HepG2 (cell line): ENCODE results near the gene EPHA1. TPM values are rescaled to one million over a fixed set of nuclear protein-coding genes. Genes with fewer than 3 reads are reported as not detected.

Experiments used
- ATAC-seq: fragments of 200-7000 bp; cut with Tn5 transposase; 3 replicates; pipeline ENCODE4 v1.9.1; 2020; ENCODE audit warnings: mild to moderate bottlenecking, moderate library complexity
- BruUV-seq: library from RNA; stranded (reverse); fragments of 400-500 nt; replicated peaks from 2 replicates; lab custom pipeline; 2021; lab: Mats Ljungman, UMichigan
- CTCF ChIA-PET: fragments of 300-600 bp; formaldehyde crosslinking; extraction: SDS; loops from one replicate; lab custom pipeline; 2021; ENCODE audit warnings: low total read pairs, inconsistent platforms, low intra/inter-chr PET ratio; lab: Yijun Ruan, JAX
- POLR2A ChIA-PET: fragments of 350-600 bp; sonication (Branson Sonifier 250); formaldehyde crosslinking; loops from one replicate; lab custom pipeline; 2020; ENCODE audit warnings: antibody characterized with exemption, inconsistent platforms; lab: Yijun Ruan, JAX
- DNase-seq: peaks from one replicate; pipeline ENCODE4 v3.0.0-alpha.2; 2015; ENCODE audit warnings: low spot score
- FAIRE-seq: peaks from 3 replicates; lab custom pipeline; 2011; peaks lifted over from hg19 to GRCh38; lab: Jason Lieb, UNC
- H2AFZ ChIP-seq: one replicate; pipeline ENCODE4 v1.6.1; 2011; ENCODE audit warnings: low read length, inconsistent platforms
- H3K27ac ChIP-seq: fragments of 300-600 bp; 3 replicates; pipeline ENCODE4 v1.8.0; 2011; ENCODE audit warnings: mixed run types, mild to moderate bottlenecking, mixed read lengths, low read length, inconsistent platforms; ENCODE audit not compliant: insufficient read depth; ENCODE audit errors: extremely low read length
- H3K27me3 ChIP-seq, 2 experiments: fragments of 200-600 bp in 1 of 2; 2 replicates in 1 of 2; 3 replicates in 1 of 2; pipeline versions ENCODE4 v1.6.0 to v1.8.0; 2011; ENCODE audit warnings: low read length in 2 of 2, mild to moderate bottlenecking in 2 of 2, moderate library complexity in 2 of 2, inconsistent platforms in 1 of 2; ENCODE audit not compliant: insufficient read depth in 2 of 2, control insufficient read depth in 1 of 2
- H3K36me3 ChIP-seq, 2 experiments: fragments of 200-600 bp in 1 of 2; replicated peaks in 1 of 2; 2 replicates in 1 of 2; 3 replicates in 1 of 2; pipeline versions ENCODE4 v1.5.1 to v1.8.0; 2011; ENCODE audit warnings: low read length in 2 of 2, inconsistent platforms in 1 of 2; ENCODE audit not compliant: insufficient read depth in 2 of 2, control insufficient read depth in 1 of 2
- H3K4me1 ChIP-seq: 2 replicates; pipeline ENCODE4 v1.5.1; 2012; ENCODE audit warnings: low read length, inconsistent platforms; ENCODE audit not compliant: insufficient read depth
- H3K4me2 ChIP-seq: 2 replicates; pipeline ENCODE4 v1.6.0; 2011; ENCODE audit warnings: low read depth, low read length, inconsistent platforms
- H3K4me3 ChIP-seq, 3 experiments: fragments of 200-600 bp in 1 of 3; sonication (generic), shearing (Covaris generic) in 1 of 3; replicated peaks in 1 of 3; 2 replicates each; pipeline ENCODE4 v1.5.1; 2011 to 2016; ENCODE audit warnings: low read length in 3 of 3, inconsistent platforms in 2 of 3, low read depth in 2 of 3, mild to moderate bottlenecking in 2 of 3, control low read depth in 1 of 3, mixed read lengths in 1 of 3; ENCODE audit not compliant: insufficient read depth in 1 of 3
- H3K79me2 ChIP-seq: one replicate; pipeline ENCODE4 v1.6.1; 2011; ENCODE audit warnings: low read length, inconsistent platforms; ENCODE audit not compliant: insufficient read depth
- H3K9ac ChIP-seq: 2 replicates; pipeline ENCODE4 v1.6.0; 2011; ENCODE audit warnings: mild to moderate bottlenecking, low read depth, low read length, inconsistent platforms; ENCODE audit not compliant: insufficient read depth
- H3K9me3 ChIP-seq: 2 replicates; pipeline ENCODE4 v1.5.1; 2012; ENCODE audit warnings: mild to moderate bottlenecking, low read length
- H4K20me1 ChIP-seq: 2 replicates; pipeline ENCODE4 v1.6.0; 2011; ENCODE audit warnings: inconsistent platforms, mild to moderate bottlenecking, low read length, moderate library complexity; ENCODE audit not compliant: insufficient read depth
- CAMTA2 ChIP-seq: sonication (generic); formaldehyde crosslinking; IDR thresholded peaks from 2 replicates; pipeline ENCODE4 v1.4.0; 2020; ENCODE audit warnings: mild to moderate bottlenecking, missing genetic modification reagents, borderline replicate concordance
- EEA1 ChIP-seq: sonication (generic); formaldehyde crosslinking; IDR thresholded peaks from 2 replicates; pipeline ENCODE4 v1.5.1; 2020; ENCODE audit warnings: mild to moderate bottlenecking, missing genetic modification reagents, borderline replicate concordance
- HMGA1 ChIP-seq: sonication (generic); formaldehyde crosslinking; conservative IDR thresholded peaks from 2 replicates; pipeline ENCODE4 v1.4.0; 2020; ENCODE audit warnings: missing genetic modification reagents
- MTF2 ChIP-seq: sonication (generic); formaldehyde crosslinking; IDR thresholded peaks from 2 replicates; pipeline ENCODE4 v1.5.0; 2020; ENCODE audit warnings: missing genetic modification reagents, borderline replicate concordance
- THAP8 ChIP-seq: sonication (generic); formaldehyde crosslinking; IDR thresholded peaks from 2 replicates; pipeline ENCODE4 v1.5.1; 2020; ENCODE audit warnings: missing genetic modification reagents, mild to moderate bottlenecking, borderline replicate concordance
- ZBTB21 ChIP-seq: sonication (generic); formaldehyde crosslinking; IDR thresholded peaks from 2 replicates; pipeline ENCODE4 v1.4.0; 2020; ENCODE audit warnings: missing genetic modification reagents
- ZFP91 ChIP-seq: sonication (generic); formaldehyde crosslinking; IDR thresholded peaks from 2 replicates; pipeline ENCODE4 v1.9.0; 2022; ENCODE audit warnings: missing genetic modification reagents, mild to moderate bottlenecking, borderline replicate concordance
- ZNF512B ChIP-seq: sonication (generic); formaldehyde crosslinking; IDR thresholded peaks from 2 replicates; pipeline ENCODE4 v1.5.1; 2020; ENCODE audit warnings: missing genetic modification reagents, mild to moderate bottlenecking, borderline replicate concordance
- WGBS: methylation state at CpG from one replicate; pipeline ENCODE4 v1.1.6; 2017; ENCODE audit warnings: low lambda C conversion rate; 5-methylcytosine and 5-hydroxymethylcytosine counted together
- in situ Hi-C: cut with HindIII; loops from 2 replicates; pipeline ENCODE4 v1.10.0; 2017; ENCODE audit warnings: low pct_unique_long_range_greater_than_20kb; ENCODE audit not compliant: extremely low pct_ligation_motif_present
- intact Hi-C: fragments of 100-400 bp; cut with micrococcal nuclease; formaldehyde crosslinking; loops from one replicate; pipeline ENCODE4 v1.10.0; 2022; ENCODE audit not compliant: unreplicated experiment
- polyA plus RNA-seq, 8 experiments: library from polyadenylated mRNA; depleted of rRNA in 3 of 8; stranded (reverse) in 7 of 8; unstranded in 1 of 8; fragments of >200 nt; fragmentation: Illumina TruSeq in 4 of 8; extraction: Trizol in 4 of 8; gene quantifications; 2 replicates each; pipeline versions ENCODE4 v1.2.1 to v1.2.3, GENCODE V29; 2011 to 2016; ENCODE audit warnings: low read depth in 4 of 8, missing spikeins in 1 of 8, mixed read lengths in 1 of 8; ENCODE audit not compliant: insufficient read depth in 1 of 8
- total RNA-seq, 5 experiments: library from RNA; depleted of rRNA; stranded (reverse); fragments of >200 nt; fragmentation: Illumina TruSeq; extraction: Trizol; gene quantifications; 2 replicates each; pipeline ENCODE4 v1.2.3, GENCODE V29; 2016; ENCODE audit warnings: low read depth in 1 of 5

The EPHA1 gene
- total and polyA plus RNA-seq, 2 of the 13 experiments (the other 11 are each of a cell fraction or from before 2014, with no cell fraction given): 4.6 to 17.1 TPM

GRCh38 chr7:143360788-143361551 is 47.7 kb downstream of the EPHA1 start:
- ATAC-seq (peak; percentile 36; the same call in 2 of the 3 replicates), FAIRE-seq (no peak), DNase-seq (no peak)
- no peak overlapping the region for H3K4me2 ChIP-seq
- no peak overlapping the region for H2AFZ ChIP-seq
- no peaks in the 10 kb centered on the region for H3K36me3 ChIP-seq
- no peak overlapping the region for H3K9ac ChIP-seq
- peaks cover 7 to 76% of the 10 kb centered on the region in 2 experiments for H3K27me3 ChIP-seq
- H3K27ac ChIP-seq: no peak overlapping the region
- H3K4me1 ChIP-seq: no peaks in the 10 kb centered on the region
- no peak overlapping the region for H3K4me3 ChIP-seq
- H4K20me1 ChIP-seq: no peaks in the 10 kb centered on the region
- ChIA-PET POLR2A (no interaction called here), CTCF (no interaction called here)
- in situ Hi-C loops: no loop called here
- H3K9me3 ChIP-seq: no peaks in the 10 kb centered on the region
- TF ChIP-seq CAMTA2 (CRISPR knock-in tag): no peak
- TF ChIP-seq MTF2 (CRISPR knock-in tag): 0 out of 2 replicates have a peak, but pooled peaks have one; percentile 20
- no peak for TF ChIP-seq EEA1
- TF ChIP-seq HMGA1: no peak
- intact Hi-C loops: no loop called here
- BruUV-seq: no TSS peak
- WGBS: 22% methylated on average over 19 of the region's 19 CpGs
- H3K79me2 ChIP-seq: no peaks in the 10 kb centered on the region

GRCh38 chr7:143359771-143360353 is 48.8 kb downstream of the EPHA1 start:
- DNase-seq (no peak), FAIRE-seq (no peak), ATAC-seq (no peak)
- no peaks in the 10 kb centered on the region for H3K79me2 ChIP-seq
- no peak for TF ChIP-seq THAP8 (CRISPR knock-in tag)
- TF ChIP-seq ZNF512B (CRISPR knock-in tag): no peak
- no peak for TF ChIP-seq ZBTB21 (CRISPR knock-in tag)
- TF ChIP-seq ZFP91 (CRISPR knock-in tag): no peak
- H4K20me1 ChIP-seq: no peaks in the 10 kb centered on the region
- in situ Hi-C loops: no loop called here
- no peaks in the 10 kb centered on the region for H3K36me3 ChIP-seq
- H3K27ac ChIP-seq: no peak overlapping the region
- H3K4me2 ChIP-seq: no peak overlapping the region
- intact Hi-C loops: no loop called here
- no peaks in the 10 kb centered on the region for H3K9me3 ChIP-seq
- ChIA-PET CTCF (no interaction called here), POLR2A (no interaction called here)
- H2AFZ ChIP-seq: no peak overlapping the region
- BruUV-seq: no TSS peak
- WGBS: 36% methylated on average over 7 of the region's 11 CpGs
- peaks cover 7 to 69% of the 10 kb centered on the region in 2 experiments for H3K27me3 ChIP-seq
- no peak overlapping the region for H3K4me3 ChIP-seq
- no peaks in the 10 kb centered on the region for H3K4me1 ChIP-seq
- no peak overlapping the region for H3K9ac ChIP-seq
